ENCODE data around the gene ASTN1. TPM values are rescaled to one million over a fixed set of nuclear protein-coding genes. Genes with fewer than 3 reads are reported as not detected.

ASTN1 gene
- total RNA-seq, 1 experiment from 2014 or later, result 0.05 TPM

DNA sequence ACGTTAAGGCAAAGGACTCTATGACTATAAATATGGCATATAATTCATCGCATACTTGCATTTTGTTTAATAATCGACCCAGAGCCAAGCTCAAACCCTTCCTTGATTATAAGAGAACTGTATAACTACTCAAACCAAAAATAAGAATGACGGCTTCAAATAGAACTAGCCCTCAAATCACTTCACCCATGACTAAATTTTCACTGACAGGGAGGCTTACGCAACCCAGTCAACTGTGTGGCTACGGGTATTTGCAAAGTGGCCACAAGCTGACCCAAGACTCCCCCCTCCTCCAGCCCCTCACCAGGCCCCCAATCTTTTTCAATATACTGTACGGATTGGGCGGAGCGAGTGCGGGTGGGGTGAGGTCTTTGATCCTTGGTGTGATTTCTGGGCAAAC lies 268.3 kb downstream of the ASTN1 start:
- H3K9me3 ChIP-seq (ENCODE audit: control insufficient read depth, insufficient read depth, low read depth, low read length), result no peaks in the 10 kb centered on the region
- TF ChIP-seq, protein P1, sequence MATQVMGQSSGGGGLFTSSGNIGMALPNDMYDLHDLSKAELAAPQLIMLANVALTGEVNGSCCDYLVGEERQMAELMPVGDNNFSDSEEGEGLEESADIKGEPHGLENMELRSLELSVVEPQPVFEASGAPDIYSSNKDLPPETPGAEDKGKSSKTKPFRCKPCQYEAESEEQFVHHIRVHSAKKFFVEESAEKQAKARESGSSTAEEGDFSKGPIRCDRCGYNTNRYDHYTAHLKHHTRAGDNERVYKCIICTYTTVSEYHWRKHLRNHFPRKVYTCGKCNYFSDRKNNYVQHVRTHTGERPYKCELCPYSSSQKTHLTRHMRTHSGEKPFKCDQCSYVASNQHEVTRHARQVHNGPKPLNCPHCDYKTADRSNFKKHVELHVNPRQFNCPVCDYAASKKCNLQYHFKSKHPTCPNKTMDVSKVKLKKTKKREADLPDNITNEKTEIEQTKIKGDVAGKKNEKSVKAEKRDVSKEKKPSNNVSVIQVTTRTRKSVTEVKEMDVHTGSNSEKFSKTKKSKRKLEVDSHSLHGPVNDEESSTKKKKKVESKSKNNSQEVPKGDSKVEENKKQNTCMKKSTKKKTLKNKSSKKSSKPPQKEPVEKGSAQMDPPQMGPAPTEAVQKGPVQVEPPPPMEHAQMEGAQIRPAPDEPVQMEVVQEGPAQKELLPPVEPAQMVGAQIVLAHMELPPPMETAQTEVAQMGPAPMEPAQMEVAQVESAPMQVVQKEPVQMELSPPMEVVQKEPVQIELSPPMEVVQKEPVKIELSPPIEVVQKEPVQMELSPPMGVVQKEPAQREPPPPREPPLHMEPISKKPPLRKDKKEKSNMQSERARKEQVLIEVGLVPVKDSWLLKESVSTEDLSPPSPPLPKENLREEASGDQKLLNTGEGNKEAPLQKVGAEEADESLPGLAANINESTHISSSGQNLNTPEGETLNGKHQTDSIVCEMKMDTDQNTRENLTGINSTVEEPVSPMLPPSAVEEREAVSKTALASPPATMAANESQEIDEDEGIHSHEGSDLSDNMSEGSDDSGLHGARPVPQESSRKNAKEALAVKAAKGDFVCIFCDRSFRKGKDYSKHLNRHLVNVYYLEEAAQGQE (IDR thresholded peaks at IDR 0.05; ENCODE audit: insufficient read depth in 1 of 2, low read depth in 2 of 2, low read length in 1 of 2), result no peak
- TF ChIP-seq, protein P2, sequence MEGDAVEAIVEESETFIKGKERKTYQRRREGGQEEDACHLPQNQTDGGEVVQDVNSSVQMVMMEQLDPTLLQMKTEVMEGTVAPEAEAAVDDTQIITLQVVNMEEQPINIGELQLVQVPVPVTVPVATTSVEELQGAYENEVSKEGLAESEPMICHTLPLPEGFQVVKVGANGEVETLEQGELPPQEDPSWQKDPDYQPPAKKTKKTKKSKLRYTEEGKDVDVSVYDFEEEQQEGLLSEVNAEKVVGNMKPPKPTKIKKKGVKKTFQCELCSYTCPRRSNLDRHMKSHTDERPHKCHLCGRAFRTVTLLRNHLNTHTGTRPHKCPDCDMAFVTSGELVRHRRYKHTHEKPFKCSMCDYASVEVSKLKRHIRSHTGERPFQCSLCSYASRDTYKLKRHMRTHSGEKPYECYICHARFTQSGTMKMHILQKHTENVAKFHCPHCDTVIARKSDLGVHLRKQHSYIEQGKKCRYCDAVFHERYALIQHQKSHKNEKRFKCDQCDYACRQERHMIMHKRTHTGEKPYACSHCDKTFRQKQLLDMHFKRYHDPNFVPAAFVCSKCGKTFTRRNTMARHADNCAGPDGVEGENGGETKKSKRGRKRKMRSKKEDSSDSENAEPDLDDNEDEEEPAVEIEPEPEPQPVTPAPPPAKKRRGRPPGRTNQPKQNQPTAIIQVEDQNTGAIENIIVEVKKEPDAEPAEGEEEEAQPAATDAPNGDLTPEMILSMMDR (IDR thresholded peaks at IDR 0.05), result no peak
- TF ChIP-seq SIN3A (IDR thresholded peaks at IDR 0.05; ENCODE audit: borderline replicate concordance, insufficient read depth, low read depth, low read length) (no peak), TCF7L2 (IDR thresholded peaks at IDR 0.05; ENCODE audit: low read depth, low read length) (no peak), POLR2AphosphoS5 (IDR thresholded peaks at IDR 0.05; ENCODE audit: low read depth, low read length) (no peak)
- ChIA-PET POLR2A (no interaction called here), CTCF (interaction anchor here (0.6 kb wide), 2 partner anchors 265 to 457 kb away, joined by 3 to 12 read pairs; no protein-coding TSS in a partner anchor)
- no peaks in the 10 kb centered on the region for H3K36me3 ChIP-seq (ENCODE audit: control insufficient read depth, insufficient read depth, low read length)
- peaks cover 9% of the 10 kb centered on the region for H3K27me3 ChIP-seq (ENCODE audit: control insufficient read depth, insufficient read depth, low read length)
- no TSS peak for BruUV-seq (replicated peaks)
- H3K27ac ChIP-seq (ENCODE audit: low read length), result no peak overlapping the region
- intact Hi-C loops (cut with micrococcal nuclease; ENCODE audit: unreplicated experiment), result loop anchor here (5.0 to 10.0 kb wide), 3 partner anchors 51 to 1051 kb away; no protein-coding TSS in a partner anchor
- no peaks in the 10 kb centered on the region for H3K4me1 ChIP-seq (ENCODE audit: control insufficient read depth, insufficient read depth, low read length)
- DNase-seq (ENCODE audit: low read depth, low spot score) (no peak), ATAC-seq (no peak)
- no peak overlapping the region for H3K4me3 ChIP-seq (ENCODE audit: low read depth in 2 of 2, low read length in 2 of 2)
- in situ Hi-C loops (cut with HindIII; ENCODE audit: low pct_unique_long_range_greater_than_20kb, low sequenced_read_pairs), result no loop called here

DNA sequence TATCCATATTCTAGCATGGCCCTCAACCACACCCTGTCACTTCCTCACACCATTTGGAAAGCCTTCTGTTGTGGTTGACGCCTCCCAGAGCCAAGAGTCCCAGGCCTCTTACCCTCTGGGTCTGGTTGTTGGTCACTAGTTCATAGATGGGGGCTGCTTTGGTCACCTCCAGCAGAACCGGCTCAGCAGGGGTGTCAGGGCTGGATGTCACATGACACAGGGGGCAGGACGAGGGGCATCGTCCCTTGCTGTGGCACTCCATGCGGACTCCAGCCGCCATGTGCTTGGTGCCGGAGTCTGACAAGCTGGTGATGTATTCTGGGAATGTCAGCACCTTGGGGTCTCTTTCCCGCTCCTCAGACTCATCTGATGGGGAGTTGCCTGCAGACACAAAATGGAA lies 270.1 kb downstream of the ASTN1 start:
- ATAC-seq, result no peak
- intact Hi-C loops (cut with micrococcal nuclease; ENCODE audit: unreplicated experiment), result loop anchor here (10.0 kb wide), 1 partner anchor 890 kb away; no protein-coding TSS in a partner anchor
- Histone ChIP-seq H3K9me3 (ENCODE audit: control insufficient read depth, insufficient read depth, low read depth, low read length) (no peaks in the 10 kb centered on the region), H3K4me1 (ENCODE audit: control insufficient read depth, insufficient read depth, low read length) (no peaks in the 10 kb centered on the region), H3K4me3 (ENCODE audit: low read depth in 2 of 2, low read length in 2 of 2) (no peak overlapping the region), H3K36me3 (ENCODE audit: control insufficient read depth, insufficient read depth, low read length) (no peaks in the 10 kb centered on the region), H3K27ac (ENCODE audit: low read length) (no peak overlapping the region), H3K27me3 (ENCODE audit: control insufficient read depth, insufficient read depth, low read length) (peaks cover 3% of the 10 kb centered on the region)
- CTCF ChIA-PET, result no interaction called here
- POLR2A ChIA-PET, result no interaction called here
- BruUV-seq (replicated peaks), result no TSS peak
- in situ Hi-C loops (cut with HindIII; ENCODE audit: low pct_unique_long_range_greater_than_20kb, low sequenced_read_pairs), result no loop called here
- TF ChIP-seq POLR2AphosphoS5 (IDR thresholded peaks at IDR 0.05; ENCODE audit: low read depth, low read length) (no peak), TCF7L2 (IDR thresholded peaks at IDR 0.05; ENCODE audit: low read depth, low read length) (no peak), SIN3A (IDR thresholded peaks at IDR 0.05; ENCODE audit: borderline replicate concordance, insufficient read depth, low read depth, low read length) (no peak)
- TF ChIP-seq, protein P1 (IDR thresholded peaks at IDR 0.05; ENCODE audit: insufficient read depth in 1 of 2, low read depth in 2 of 2, low read length in 1 of 2), result no peak
- TF ChIP-seq, protein P2 (IDR thresholded peaks at IDR 0.05), result no peak
- DNase-seq (ENCODE audit: low read depth, low spot score), result no peak

Measured in Panc1 (cell line).